WTC11 (cell line): ENCODE measurements around the gene C1orf167. TPM values are rescaled to one million over a fixed set of nuclear protein-coding genes. Genes with fewer than 3 reads are reported as not detected.

Experiments used
- ATAC-seq: fragments of 200-7000 bp; cut with Tn5 transposase; 2 replicates; pipeline ENCODE4 v1.10.0; 2021; ENCODE audit warnings: mild to moderate bottlenecking, moderate library complexity
- CTCF ChIA-PET: fragments of 300-600 bp; sonication (Branson Sonifier 250); formaldehyde crosslinking; loops from one replicate; lab custom pipeline; 2021; ENCODE audit warnings: antibody characterized with exemption; lab: Charles Lee
- POLR2A ChIA-PET: fragments of 350-600 bp; sonication (Branson Sonifier 250); formaldehyde crosslinking; loops from one replicate; lab custom pipeline; 2021; ENCODE audit warnings: antibody characterized with exemption; lab: Charles Lee
- DNase-seq: peaks from one replicate; pipeline ENCODE4 v3.0.0; 2021; ENCODE audit warnings: low spot score
- H3K27ac Mint-ChIP-seq: 2 replicates; pipeline ENCODE4 v1.8.0; 2021; ENCODE audit warnings: mixed read lengths
- H3K27me3 Mint-ChIP-seq: 2 replicates; pipeline ENCODE4 v1.8.0; 2021; ENCODE audit warnings: low read depth, mild to moderate bottlenecking, moderate library complexity, mixed read lengths
- H3K36me3 Mint-ChIP-seq: 2 replicates; pipeline ENCODE4 v1.8.0; 2021; ENCODE audit warnings: mixed read lengths
- H3K4me1 Mint-ChIP-seq: 2 replicates; pipeline ENCODE4 v1.8.0; 2022; ENCODE audit warnings: mixed read lengths
- H3K4me3 Mint-ChIP-seq: 2 replicates; pipeline ENCODE4 v1.8.0; 2021; ENCODE audit warnings: mild to moderate bottlenecking, moderate library complexity, mixed read lengths
- H3K9me3 Mint-ChIP-seq: 2 replicates; pipeline ENCODE4 v1.8.0; 2021; ENCODE audit warnings: mixed read lengths
- AR ChIP-seq: fragments of 250-450 bp; sonication (Bioruptor Pico); IDR thresholded peaks from 2 replicates; pipeline ENCODE4 v1.9.0; 2021; ENCODE audit warnings: mild to moderate bottlenecking
- CDX4 ChIP-seq: fragments of 250-450 bp; sonication (Bioruptor Pico); IDR thresholded peaks from 2 replicates; pipeline ENCODE4 v1.9.0; 2021; ENCODE audit warnings: moderate library complexity, mild to moderate bottlenecking, inconsistent platforms, borderline replicate concordance
- ESRRA ChIP-seq: sonication (generic); formaldehyde crosslinking; IDR thresholded peaks from 2 replicates; pipeline ENCODE4 v1.8.1; 2022; ENCODE audit warnings: mild to moderate bottlenecking, missing genetic modification reagents, borderline replicate concordance
- FOXP4 ChIP-seq: sonication (generic); formaldehyde crosslinking; IDR thresholded peaks from 2 replicates; pipeline ENCODE4 v1.8.0; 2022; ENCODE audit warnings: mild to moderate bottlenecking, missing genetic modification reagents
- JUN ChIP-seq: sonication (generic); formaldehyde crosslinking; IDR thresholded peaks from 2 replicates; pipeline ENCODE4 v1.8.0; 2023; ENCODE audit warnings: mild to moderate bottlenecking, missing genetic modification reagents
- MLX ChIP-seq: sonication (generic); formaldehyde crosslinking; IDR thresholded peaks from 2 replicates; pipeline ENCODE4 v1.8.1; 2023; ENCODE audit warnings: mild to moderate bottlenecking, missing genetic modification reagents, moderate library complexity
- NFYB ChIP-seq: sonication (generic); formaldehyde crosslinking; conservative IDR thresholded peaks from 2 replicates; pipeline ENCODE4 v1.8.0; 2022; ENCODE audit warnings: low read depth, missing genetic modification reagents
- NR2C2 ChIP-seq: sonication (generic); formaldehyde crosslinking; IDR thresholded peaks from 2 replicates; pipeline ENCODE4 v1.8.0; 2022; ENCODE audit warnings: mild to moderate bottlenecking, missing genetic modification reagents
- NR3C1 ChIP-seq: sonication (generic); formaldehyde crosslinking; conservative IDR thresholded peaks from 2 replicates; pipeline ENCODE4 v1.8.1; 2023; ENCODE audit warnings: low read depth, mild to moderate bottlenecking, missing genetic modification reagents
- SP1 ChIP-seq: sonication (generic); formaldehyde crosslinking; conservative IDR thresholded peaks from 2 replicates; pipeline ENCODE4 v1.8.1; 2022; ENCODE audit warnings: missing genetic modification reagents
- TCF7 ChIP-seq: sonication (generic); formaldehyde crosslinking; IDR thresholded peaks from 2 replicates; pipeline ENCODE4 v1.8.0; 2022; ENCODE audit warnings: mild to moderate bottlenecking, low read depth, missing genetic modification reagents, moderate library complexity
- ZNF317 ChIP-seq: sonication (generic); formaldehyde crosslinking; IDR thresholded peaks from 2 replicates; pipeline ENCODE4 v1.8.1; 2023; ENCODE audit warnings: low read depth, mild to moderate bottlenecking, moderate library complexity, missing genetic modification reagents, borderline replicate concordance
- ZNF416 ChIP-seq: fragments of 250-450 bp; sonication (Bioruptor Pico); IDR thresholded peaks from 2 replicates; pipeline ENCODE4 v1.9.0; 2021; ENCODE audit warnings: mild to moderate bottlenecking, inconsistent platforms
- ZNF425 ChIP-seq: fragments of 250-450 bp; sonication (Bioruptor Pico); conservative IDR thresholded peaks from 2 replicates; pipeline ENCODE4 v1.9.0; 2021; ENCODE audit warnings: mild to moderate bottlenecking
- total RNA-seq: library from RNA; stranded (reverse); gene quantifications from 3 replicates; pipeline ENCODE4 v1.2.3, GENCODE V29; 2021
- TF ChIP-seq, protein P1 (sequence below): sonication (generic); formaldehyde crosslinking; IDR thresholded peaks from 2 replicates; pipeline ENCODE4 v1.8.0; 2023; ENCODE audit warnings: mild to moderate bottlenecking, missing genetic modification reagents
- TF ChIP-seq, protein P2 (sequence below): sonication (generic); formaldehyde crosslinking; IDR thresholded peaks from 2 replicates; pipeline ENCODE4 v1.8.1; 2022; ENCODE audit warnings: low read depth, missing genetic modification reagents, borderline replicate concordance

Gene C1orf167
- total RNA-seq, 1 experiment from 2014 or later, result 1.2 TPM

GRCh38 chr1:11800756-11801433, 38.9 kb downstream of the C1orf167 start (continued):
- TF ChIP-seq, protein P1, sequence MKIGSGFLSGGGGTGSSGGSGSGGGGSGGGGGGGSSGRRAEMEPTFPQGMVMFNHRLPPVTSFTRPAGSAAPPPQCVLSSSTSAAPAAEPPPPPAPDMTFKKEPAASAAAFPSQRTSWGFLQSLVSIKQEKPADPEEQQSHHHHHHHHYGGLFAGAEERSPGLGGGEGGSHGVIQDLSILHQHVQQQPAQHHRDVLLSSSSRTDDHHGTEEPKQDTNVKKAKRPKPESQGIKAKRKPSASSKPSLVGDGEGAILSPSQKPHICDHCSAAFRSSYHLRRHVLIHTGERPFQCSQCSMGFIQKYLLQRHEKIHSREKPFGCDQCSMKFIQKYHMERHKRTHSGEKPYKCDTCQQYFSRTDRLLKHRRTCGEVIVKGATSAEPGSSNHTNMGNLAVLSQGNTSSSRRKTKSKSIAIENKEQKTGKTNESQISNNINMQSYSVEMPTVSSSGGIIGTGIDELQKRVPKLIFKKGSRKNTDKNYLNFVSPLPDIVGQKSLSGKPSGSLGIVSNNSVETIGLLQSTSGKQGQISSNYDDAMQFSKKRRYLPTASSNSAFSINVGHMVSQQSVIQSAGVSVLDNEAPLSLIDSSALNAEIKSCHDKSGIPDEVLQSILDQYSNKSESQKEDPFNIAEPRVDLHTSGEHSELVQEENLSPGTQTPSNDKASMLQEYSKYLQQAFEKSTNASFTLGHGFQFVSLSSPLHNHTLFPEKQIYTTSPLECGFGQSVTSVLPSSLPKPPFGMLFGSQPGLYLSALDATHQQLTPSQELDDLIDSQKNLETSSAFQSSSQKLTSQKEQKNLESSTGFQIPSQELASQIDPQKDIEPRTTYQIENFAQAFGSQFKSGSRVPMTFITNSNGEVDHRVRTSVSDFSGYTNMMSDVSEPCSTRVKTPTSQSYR, result no peak
- no peak for TF ChIP-seq ESRRA

DNA sequence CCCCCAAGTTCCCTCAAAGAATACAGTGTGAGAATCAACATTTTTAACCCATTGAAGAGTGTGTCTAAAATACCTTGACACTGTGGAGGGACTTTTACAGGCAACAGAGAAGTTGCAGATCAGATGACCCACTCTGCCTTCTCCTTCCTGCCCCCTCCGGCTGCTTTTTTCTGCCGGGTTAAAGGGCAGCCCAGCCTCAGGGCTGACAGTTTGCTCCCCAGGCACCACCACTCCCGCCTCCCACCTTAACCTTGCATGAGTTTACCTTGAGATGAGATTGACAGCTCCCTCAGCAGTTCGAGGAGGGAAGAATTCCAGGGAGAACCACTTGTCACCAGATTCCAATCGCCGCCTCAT, 40.6 kb downstream of the C1orf167 start:
- Mint-ChIP-seq H3K9me3 (no peaks in the 10 kb centered on the region), H3K4me1 (peaks cover 45% of the 10 kb centered on the region), H3K27ac (peak overlapping the region; percentile 56), H3K4me3 (peak overlapping the region; percentile 99), H3K36me3 (peaks cover 17% of the 10 kb centered on the region), H3K27me3 (no peaks in the 10 kb centered on the region)
- CTCF ChIA-PET, result interaction anchor here (0.8 to 4.3 kb wide), 12 partner anchors 16 to 209 kb away, joined by 3 to 98 read pairs (median 4); partner anchors contain the start of gene AGTRAP
- ATAC-seq (no peak), DNase-seq (no peak)
- TF ChIP-seq NR3C1 (CRISPR knock-in tag) (no peak), JUN (CRISPR knock-in tag) (no peak), CDX4 (CRISPR knock-in tag) (no peak), SP1 (no peak)
- POLR2A ChIA-PET, result interaction anchor here (1.2 to 2.0 kb wide), 5 partner anchors 15 to 217 kb away, joined by 3 to 11 read pairs (median 4); partner anchors contain the start of genes AGTRAP, FBXO6 and MIIP

- ATAC-seq (peak; percentile 75), DNase-seq (peak; percentile 92)
- POLR2A ChIA-PET, result interaction anchor here (0.6 to 2.0 kb wide), 9 partner anchors 16 to 1590 kb away, joined by 3 to 11 read pairs (median 3); partner anchors contain the start of genes AGTRAP, FBXO6 and MIIP
- H3K36me3 Mint-ChIP-seq, result peaks cover 21% of the 10 kb centered on the region
- H3K4me1 Mint-ChIP-seq, result peaks cover 50% of the 10 kb centered on the region
- H3K9me3 Mint-ChIP-seq, result no peaks in the 10 kb centered on the region
- no peaks in the 10 kb centered on the region for H3K27me3 Mint-ChIP-seq
- peak overlapping the region; percentile 97 for H3K27ac Mint-ChIP-seq
- CTCF ChIA-PET, result interaction anchor here (0.6 to 4.3 kb wide), 22 partner anchors 14 to 209 kb away, joined by 3 to 98 read pairs (median 4); partner anchors contain the start of genes AGTRAP, C1orf167, FBXO6 and MFN2
- H3K4me3 Mint-ChIP-seq, result peak overlapping the region; percentile 99
- no peak for TF ChIP-seq ZNF416 (CRISPR knock-in tag)
- TF ChIP-seq, protein P2, sequence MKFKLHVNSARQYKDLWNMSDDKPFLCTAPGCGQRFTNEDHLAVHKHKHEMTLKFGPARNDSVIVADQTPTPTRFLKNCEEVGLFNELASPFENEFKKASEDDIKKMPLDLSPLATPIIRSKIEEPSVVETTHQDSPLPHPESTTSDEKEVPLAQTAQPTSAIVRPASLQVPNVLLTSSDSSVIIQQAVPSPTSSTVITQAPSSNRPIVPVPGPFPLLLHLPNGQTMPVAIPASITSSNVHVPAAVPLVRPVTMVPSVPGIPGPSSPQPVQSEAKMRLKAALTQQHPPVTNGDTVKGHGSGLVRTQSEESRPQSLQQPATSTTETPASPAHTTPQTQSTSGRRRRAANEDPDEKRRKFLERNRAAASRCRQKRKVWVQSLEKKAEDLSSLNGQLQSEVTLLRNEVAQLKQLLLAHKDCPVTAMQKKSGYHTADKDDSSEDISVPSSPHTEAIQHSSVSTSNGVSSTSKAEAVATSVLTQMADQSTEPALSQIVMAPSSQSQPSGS (CRISPR knock-in tag), result no peak
- 0 out of 2 replicates have a peak, but pooled peaks have one; percentile 44 for TF ChIP-seq FOXP4 (CRISPR knock-in tag)
- TF ChIP-seq ZNF425 (CRISPR knock-in tag), result no peak
- TF ChIP-seq NR2C2, result no peak
- no peak for TF ChIP-seq NFYB
- no peak for TF ChIP-seq TCF7
- TF ChIP-seq AR, result no peak
- TF ChIP-seq ZNF317, result no peak
- no peak for TF ChIP-seq MLX
These were observed 41.2 kb downstream of the C1orf167 start for GRCh38 chr1:11802973-11803885.
